Spleen (tissue), 7 donors: ENCODE measurements around the gene DUSP10.

ENCODE experiments used
- POLR2A ChIP-seq, 3 donors: fragments of 450-650 bp; IDR thresholded peaks; one replicate each; pipeline ENCODE4 v1.5.1; 2017; ENCODE audit warnings: antibody characterized with exemption in 3 of 3, mild to moderate bottlenecking in 1 of 3
- POLR2AphosphoS5 ChIP-seq, 3 donors: sonication (generic); formaldehyde crosslinking; IDR thresholded peaks; one replicate each; pipeline ENCODE4 v1.5.1; 2017; ENCODE audit warnings: antibody characterized with exemption in 3 of 3
- TF ChIP-seq, protein P1 (sequence below), 11 experiments: fragments of 200-600 bp in 7 of 11; fragments of 450-650 bp in 4 of 11; sonication (generic) in 4 of 11; IDR thresholded peaks in 8 of 11; conservative IDR thresholded peaks in 3 of 11; 1 replicate in 7 of 11; 2 replicates in 4 of 11; pipeline versions ENCODE4 v1.4.0 to v1.8.0; 2016 to 2021; ENCODE audit warnings: antibody characterized with exemption in 11 of 11, inconsistent platforms in 4 of 11, mild to moderate bottlenecking in 1 of 11
- donor health status: DM: no; HTN: no; CAD: no; lungs with moderate emphysema.
- donor health status: DM: no; HTN: no; CAD: no.
- donor health status: DM: no; HTN: no; CAD: no.

- TF ChIP-seq, protein P1, sequence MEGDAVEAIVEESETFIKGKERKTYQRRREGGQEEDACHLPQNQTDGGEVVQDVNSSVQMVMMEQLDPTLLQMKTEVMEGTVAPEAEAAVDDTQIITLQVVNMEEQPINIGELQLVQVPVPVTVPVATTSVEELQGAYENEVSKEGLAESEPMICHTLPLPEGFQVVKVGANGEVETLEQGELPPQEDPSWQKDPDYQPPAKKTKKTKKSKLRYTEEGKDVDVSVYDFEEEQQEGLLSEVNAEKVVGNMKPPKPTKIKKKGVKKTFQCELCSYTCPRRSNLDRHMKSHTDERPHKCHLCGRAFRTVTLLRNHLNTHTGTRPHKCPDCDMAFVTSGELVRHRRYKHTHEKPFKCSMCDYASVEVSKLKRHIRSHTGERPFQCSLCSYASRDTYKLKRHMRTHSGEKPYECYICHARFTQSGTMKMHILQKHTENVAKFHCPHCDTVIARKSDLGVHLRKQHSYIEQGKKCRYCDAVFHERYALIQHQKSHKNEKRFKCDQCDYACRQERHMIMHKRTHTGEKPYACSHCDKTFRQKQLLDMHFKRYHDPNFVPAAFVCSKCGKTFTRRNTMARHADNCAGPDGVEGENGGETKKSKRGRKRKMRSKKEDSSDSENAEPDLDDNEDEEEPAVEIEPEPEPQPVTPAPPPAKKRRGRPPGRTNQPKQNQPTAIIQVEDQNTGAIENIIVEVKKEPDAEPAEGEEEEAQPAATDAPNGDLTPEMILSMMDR (IDR thresholded peaks at IDR 0.05 in 8 of 11, conservative IDR thresholded peaks at IDR 0.05 in 3 of 11), result no peak
- TF ChIP-seq POLR2AphosphoS5 (IDR thresholded peaks at IDR 0.05), result no peak
- TF ChIP-seq POLR2A (IDR thresholded peaks at IDR 0.05), result no peak
Measured at GRCh38 chr1:221719278-221719597, 22.7 kb downstream of the DUSP10 start.
